GM19035 (cell line): ENCODE results near the gene SLC9A8.

Experiments used
- ATAC-seq: cut with Tn5 transposase; IDR thresholded peaks from one replicate; pipeline ENCODE4 v1.9.1; 2021; ENCODE audit not compliant: unreplicated experiment

The SLC9A8 gene

GRCh38 chr20:49913399-49914047, 100.9 kb downstream of the SLC9A8 start:
- ATAC-seq: no peak

- ATAC-seq: no peak
These were observed 101.9 kb downstream of the SLC9A8 start for GRCh38 chr20:49914310-49915117.

- ATAC-seq: peak; percentile 21
These were observed 102.4 kb downstream of the SLC9A8 start for GRCh38 chr20:49915118-49915379.

- ATAC-seq: peak; percentile 83
These were observed 102.9 kb downstream of the SLC9A8 start, which contains the start of gene SPATA2 for GRCh38 chr20:49915380-49916145. TSS of gene SPATA2 (minus strand) at chr20:49915529. CDS start at chr20:49908490, 7,039 bp downstream.

GRCh38 chr20:49916146-49917002, 103.7 kb downstream of the SLC9A8 start:
- no peak for ATAC-seq

- no peak for ATAC-seq
These were observed 105.8 kb downstream of the SLC9A8 start for GRCh38 chr20:49918446-49918845.

GRCh38 chr20:49919009-49919408, 106.4 kb downstream of the SLC9A8 start:
- ATAC-seq: no peak

GRCh38 chr20:49919461-49919860, 106.8 kb downstream of the SLC9A8 start:
- ATAC-seq: no peak

- ATAC-seq: no peak
These were observed 111.6 kb downstream of the SLC9A8 start for GRCh38 chr20:49924247-49924646.

- no peak for ATAC-seq
These were observed 113.3 kb downstream of the SLC9A8 start for GRCh38 chr20:49925901-49926454.

- ATAC-seq: no peak
These were observed 115.9 kb downstream of the SLC9A8 start for GRCh38 chr20:49928411-49929141.

GRCh38 chr20:49929142-49929494, 116.5 kb downstream of the SLC9A8 start:
- ATAC-seq: no peak

GRCh38 chr20:49935746-49936152, 123.1 kb downstream of the SLC9A8 start:
- peak; percentile 14 for ATAC-seq

- peak; percentile 68 for ATAC-seq
These were observed 123.8 kb downstream of the SLC9A8 start, which contains the start of gene RNF114 for GRCh38 chr20:49936153-49937026. TSS of gene RNF114 (plus strand) at chr20:49936397. CDS start at chr20:49936413, 16 bp downstream.

- ATAC-seq: peak; percentile 8
These were observed 124.7 kb downstream of the SLC9A8 start for GRCh38 chr20:49937027-49937929.

- no peak for ATAC-seq
These were observed 125.8 kb downstream of the SLC9A8 start for GRCh38 chr20:49938173-49939163.

- ATAC-seq: no peak
These were observed 128.8 kb downstream of the SLC9A8 start for GRCh38 chr20:49941456-49941855.
